ENCODE measurements around the gene FBXO44.

DNA sequence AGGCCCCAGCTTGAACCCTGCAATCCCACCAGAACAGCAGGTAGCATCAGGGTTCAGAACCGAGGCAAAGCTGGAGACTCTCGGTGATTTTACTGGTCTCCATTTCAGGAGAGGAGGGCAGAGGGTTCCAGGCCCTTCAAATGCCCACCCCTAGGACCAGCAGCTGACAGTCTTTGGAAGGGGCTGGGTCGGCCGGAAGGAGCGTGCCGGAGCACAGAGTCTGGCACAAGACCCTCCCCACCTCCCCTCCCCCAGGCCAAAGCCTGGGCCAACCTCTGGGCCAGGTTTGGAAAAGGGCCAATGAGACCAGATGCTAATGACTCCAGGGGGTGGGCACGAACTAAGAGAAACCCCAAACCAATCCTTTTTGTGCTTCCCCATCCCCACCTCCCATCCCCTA lies 7.3 kb upstream of the FBXO44 start:
- TF ChIP-seq, protein P1, sequence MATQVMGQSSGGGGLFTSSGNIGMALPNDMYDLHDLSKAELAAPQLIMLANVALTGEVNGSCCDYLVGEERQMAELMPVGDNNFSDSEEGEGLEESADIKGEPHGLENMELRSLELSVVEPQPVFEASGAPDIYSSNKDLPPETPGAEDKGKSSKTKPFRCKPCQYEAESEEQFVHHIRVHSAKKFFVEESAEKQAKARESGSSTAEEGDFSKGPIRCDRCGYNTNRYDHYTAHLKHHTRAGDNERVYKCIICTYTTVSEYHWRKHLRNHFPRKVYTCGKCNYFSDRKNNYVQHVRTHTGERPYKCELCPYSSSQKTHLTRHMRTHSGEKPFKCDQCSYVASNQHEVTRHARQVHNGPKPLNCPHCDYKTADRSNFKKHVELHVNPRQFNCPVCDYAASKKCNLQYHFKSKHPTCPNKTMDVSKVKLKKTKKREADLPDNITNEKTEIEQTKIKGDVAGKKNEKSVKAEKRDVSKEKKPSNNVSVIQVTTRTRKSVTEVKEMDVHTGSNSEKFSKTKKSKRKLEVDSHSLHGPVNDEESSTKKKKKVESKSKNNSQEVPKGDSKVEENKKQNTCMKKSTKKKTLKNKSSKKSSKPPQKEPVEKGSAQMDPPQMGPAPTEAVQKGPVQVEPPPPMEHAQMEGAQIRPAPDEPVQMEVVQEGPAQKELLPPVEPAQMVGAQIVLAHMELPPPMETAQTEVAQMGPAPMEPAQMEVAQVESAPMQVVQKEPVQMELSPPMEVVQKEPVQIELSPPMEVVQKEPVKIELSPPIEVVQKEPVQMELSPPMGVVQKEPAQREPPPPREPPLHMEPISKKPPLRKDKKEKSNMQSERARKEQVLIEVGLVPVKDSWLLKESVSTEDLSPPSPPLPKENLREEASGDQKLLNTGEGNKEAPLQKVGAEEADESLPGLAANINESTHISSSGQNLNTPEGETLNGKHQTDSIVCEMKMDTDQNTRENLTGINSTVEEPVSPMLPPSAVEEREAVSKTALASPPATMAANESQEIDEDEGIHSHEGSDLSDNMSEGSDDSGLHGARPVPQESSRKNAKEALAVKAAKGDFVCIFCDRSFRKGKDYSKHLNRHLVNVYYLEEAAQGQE (IDR thresholded peaks at IDR 0.05; ENCODE audit: insufficient read depth in 1 of 2, low read depth in 2 of 2, low read length in 1 of 2), result no peak
- TF ChIP-seq, protein P2, sequence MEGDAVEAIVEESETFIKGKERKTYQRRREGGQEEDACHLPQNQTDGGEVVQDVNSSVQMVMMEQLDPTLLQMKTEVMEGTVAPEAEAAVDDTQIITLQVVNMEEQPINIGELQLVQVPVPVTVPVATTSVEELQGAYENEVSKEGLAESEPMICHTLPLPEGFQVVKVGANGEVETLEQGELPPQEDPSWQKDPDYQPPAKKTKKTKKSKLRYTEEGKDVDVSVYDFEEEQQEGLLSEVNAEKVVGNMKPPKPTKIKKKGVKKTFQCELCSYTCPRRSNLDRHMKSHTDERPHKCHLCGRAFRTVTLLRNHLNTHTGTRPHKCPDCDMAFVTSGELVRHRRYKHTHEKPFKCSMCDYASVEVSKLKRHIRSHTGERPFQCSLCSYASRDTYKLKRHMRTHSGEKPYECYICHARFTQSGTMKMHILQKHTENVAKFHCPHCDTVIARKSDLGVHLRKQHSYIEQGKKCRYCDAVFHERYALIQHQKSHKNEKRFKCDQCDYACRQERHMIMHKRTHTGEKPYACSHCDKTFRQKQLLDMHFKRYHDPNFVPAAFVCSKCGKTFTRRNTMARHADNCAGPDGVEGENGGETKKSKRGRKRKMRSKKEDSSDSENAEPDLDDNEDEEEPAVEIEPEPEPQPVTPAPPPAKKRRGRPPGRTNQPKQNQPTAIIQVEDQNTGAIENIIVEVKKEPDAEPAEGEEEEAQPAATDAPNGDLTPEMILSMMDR (IDR thresholded peaks at IDR 0.05), result no peak
- TF ChIP-seq POLR2AphosphoS5 (IDR thresholded peaks at IDR 0.05; ENCODE audit: low read depth, low read length), result no peak
- TF ChIP-seq TCF7L2 (IDR thresholded peaks at IDR 0.05; ENCODE audit: low read depth, low read length), result no peak

Measured in Panc1 (cell line).